ENCODE results near the gene PPM1M.

GRCh38 chr3:52218937-52219650 lies 26.5 kb upstream of the PPM1M start:
- TF ChIP-seq EZH2phosphoT487 (IDR thresholded peaks at IDR 0.05; ENCODE audit: insufficient read depth, low read depth) (no peak), EZH2 (IDR thresholded peaks at IDR 0.05; ENCODE audit: insufficient read depth, poor library complexity, severe bottlenecking) (no peak)
